CD14-positive monocyte (primary cell): ENCODE measurements around the gene SLC2A9. TPM values are rescaled to one million over a fixed set of nuclear protein-coding genes. Genes with fewer than 3 reads are reported as not detected.
A peak's percentile ranks its signal among the peaks of the same experiment; 100 is the strongest.

Source experiments
- DNase-seq, 3 donors: peaks; one replicate each; pipeline ENCODE4 v3.0.0-alpha.2; 2011 to 2022
- H2AFZ ChIP-seq: 2 replicates; pipeline ENCODE4 v1.6.0; 2012; ENCODE audit warnings: mild to moderate bottlenecking, low read depth, low read length, inconsistent platforms; ENCODE audit not compliant: insufficient read depth, poor library complexity, severe bottlenecking
- H3K27ac ChIP-seq, 2 donors: 1 replicate in 1 of 2; 2 replicates in 1 of 2; pipeline ENCODE4 v1.5.1; 2012 to 2013; ENCODE audit warnings: low read length in 2 of 2, control low read depth in 1 of 2, inconsistent platforms in 1 of 2, low read depth in 1 of 2, mild to moderate bottlenecking in 1 of 2
- H3K27me3 ChIP-seq, 2 donors: one replicate each; pipeline versions ENCODE4 v1.6.0 to v1.6.1; 2011 to 2013; ENCODE audit warnings: low read length in 2 of 2; ENCODE audit not compliant: control insufficient read depth in 2 of 2, insufficient read depth in 2 of 2
- H3K36me3 ChIP-seq, 2 donors: replicated peaks in 1 of 2; 1 replicate in 1 of 2; 2 replicates in 1 of 2; pipeline versions ENCODE4 v1.5.1 to v1.6.1; 2012 to 2013; ENCODE audit warnings: low read length in 2 of 2, control low read depth in 1 of 2, inconsistent platforms in 1 of 2, mild to moderate bottlenecking in 1 of 2; ENCODE audit not compliant: insufficient read depth in 2 of 2, control insufficient read depth in 1 of 2
- H3K4me1 ChIP-seq, 2 donors: 1 replicate in 1 of 2; 2 replicates in 1 of 2; pipeline versions ENCODE4 v1.5.1 to v1.6.1; 2012 to 2013; ENCODE audit warnings: low read length in 2 of 2, control low read depth in 1 of 2, inconsistent platforms in 1 of 2, mild to moderate bottlenecking in 1 of 2, moderate library complexity in 1 of 2; ENCODE audit not compliant: insufficient read depth in 2 of 2, control insufficient read depth in 1 of 2
- H3K4me2 ChIP-seq: replicated peaks from 2 replicates; pipeline ENCODE3; 2012; ENCODE audit warnings: low read length, moderate library complexity, mild to moderate bottlenecking; ENCODE audit not compliant: poor library complexity, severe bottlenecking; ENCODE audit errors: extremely low read depth
- H3K4me3 ChIP-seq, 3 experiments: fragments of 200-600 bp in 1 of 3; sonication (generic) in 1 of 3; replicated peaks in 1 of 3; 1 replicate in 2 of 3; 2 replicates in 1 of 3; pipeline ENCODE4 v1.5.1; 2011 to 2013; ENCODE audit warnings: low read length in 3 of 3, mild to moderate bottlenecking in 3 of 3, control low read depth in 2 of 3, low read depth in 2 of 3, inconsistent platforms in 1 of 3, moderate library complexity in 1 of 3
- H3K79me2 ChIP-seq: 2 replicates; pipeline ENCODE4 v1.6.0; 2012; ENCODE audit warnings: mild to moderate bottlenecking, control low read depth, inconsistent platforms, low read length, moderate library complexity; ENCODE audit not compliant: insufficient read depth
- H3K9ac ChIP-seq: 2 replicates; pipeline ENCODE4 v1.6.0; 2017; ENCODE audit warnings: low read length, mild to moderate bottlenecking; ENCODE audit not compliant: insufficient read depth, poor library complexity, severe bottlenecking
- H3K9me3 ChIP-seq, 2 donors: replicated peaks in 1 of 2; 1 replicate in 1 of 2; 2 replicates in 1 of 2; pipeline versions ENCODE4 v1.5.1 to v1.6.1; 2012 to 2013; ENCODE audit warnings: low read length in 2 of 2, control low read depth in 1 of 2; ENCODE audit not compliant: control insufficient read depth in 1 of 2, insufficient read depth in 1 of 2
- H4K20me1 ChIP-seq: 2 replicates; pipeline ENCODE4 v1.6.0; 2012; ENCODE audit warnings: mild to moderate bottlenecking, low read length, control low read depth, moderate library complexity; ENCODE audit not compliant: insufficient read depth
- H3K27ac Mint-ChIP-seq, 7 donors: one replicate each; pipeline ENCODE4 v1.8.0; 2020; ENCODE audit warnings: mild to moderate bottlenecking in 7 of 7, mixed read lengths in 7 of 7, moderate library complexity in 6 of 7, inconsistent platforms in 2 of 7
- H3K27me3 Mint-ChIP-seq, 3 donors: one replicate each; pipeline ENCODE4 v1.8.0; 2021 to 2022; ENCODE audit warnings: low read depth in 3 of 3, mild to moderate bottlenecking in 3 of 3, mixed read lengths in 3 of 3, moderate library complexity in 3 of 3, inconsistent platforms in 1 of 3
- H3K36me3 Mint-ChIP-seq, 2 donors: one replicate each; pipeline ENCODE4 v1.8.0; 2020; ENCODE audit warnings: mixed read lengths in 2 of 2, inconsistent platforms in 1 of 2, mild to moderate bottlenecking in 1 of 2
- H3K4me1 Mint-ChIP-seq: one replicate; pipeline ENCODE4 v1.8.0; 2020; ENCODE audit warnings: mild to moderate bottlenecking, mixed read lengths
- H3K4me3 Mint-ChIP-seq, 2 donors: one replicate each; pipeline ENCODE4 v1.8.0; 2020; ENCODE audit warnings: mild to moderate bottlenecking in 2 of 2, mixed read lengths in 2 of 2, moderate library complexity in 1 of 2
- H3K9me3 Mint-ChIP-seq, 7 donors: one replicate each; pipeline ENCODE4 v1.8.0; 2020 to 2022; ENCODE audit warnings: mixed read lengths in 7 of 7, mild to moderate bottlenecking in 6 of 7, moderate library complexity in 6 of 7, inconsistent platforms in 2 of 7
- WGBS: methylation state at CpG from one replicate; pipeline ENCODE4 v1.1.5; 2013; ENCODE audit warnings: missing lambda C conversion rate; ENCODE audit not compliant: insufficient coverage; 5-methylcytosine and 5-hydroxymethylcytosine counted together
- intact Hi-C, 2 donors: fragments of 100-400 bp; cut with micrococcal nuclease; formaldehyde crosslinking; loops; one replicate each; pipeline versions ENCODE4 v1.15.0 to v1.15.1; 2023
- polyA plus RNA-seq, 3 donors: library from polyadenylated mRNA; depleted of rRNA in 1 of 3; unstranded in 2 of 3; stranded (reverse) in 1 of 3; fragments of 300-500 nt in 2 of 3; fragments of >200 nt in 1 of 3; fragmentation: Illumina TruSeq in 2 of 3; gene quantifications; 1 replicate in 2 of 3; 2 replicates in 1 of 3; pipeline ENCODE4 v1.2.3, GENCODE V29; 2012 to 2021
- TF ChIP-seq, protein P1 (sequence below): fragments of 200-600 bp; IDR thresholded peaks from one replicate; pipeline ENCODE4 v1.8.0; 2022; ENCODE audit warnings: antibody characterized with exemption, mild to moderate bottlenecking

The SLC2A9 gene
- polyA plus RNA-seq, 3 donors, result 27.3 to 38.6 (median 34.7) TPM

DNA sequence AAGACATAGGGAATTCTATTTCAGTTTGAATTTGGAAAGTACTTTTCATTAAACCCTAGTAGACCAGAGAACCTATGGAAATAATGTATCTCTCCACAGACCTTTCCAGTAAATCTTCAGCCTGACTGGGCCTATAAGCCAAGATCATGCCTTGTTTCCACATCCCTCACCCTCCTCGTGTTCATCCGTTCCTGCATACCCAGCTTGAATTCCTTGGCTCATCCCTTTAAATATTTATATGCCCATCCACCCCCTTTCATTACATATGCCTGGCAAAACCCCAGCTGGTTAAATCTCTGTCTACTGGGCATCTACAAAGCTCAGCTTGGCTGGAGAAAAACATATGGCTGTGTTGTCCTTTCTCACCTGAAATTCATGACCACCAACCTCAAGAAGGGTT, 32.4 kb downstream of the SLC2A9 start:
- peaks cover 10 to 19% of the 10 kb centered on the region in 2 donors for H3K4me1 ChIP-seq
- no peaks in the 10 kb centered on the region for H4K20me1 ChIP-seq
- H3K4me2 ChIP-seq, result no peak overlapping the region
- intact Hi-C loops, result no loop called here
- WGBS, result 96% methylated on average over 2 of the region's 2 CpGs
- Mint-ChIP-seq H3K4me3 (no peak overlapping the region), H3K9me3 (peaks cover 0 to 2% (median 0%) of the 10 kb centered on the region in 7 donors), H3K4me1 (peaks cover 2% of the 10 kb centered on the region), H3K27me3 (no peaks in the 10 kb centered on the region), H3K27ac (no peak overlapping the region), H3K36me3 (peaks cover 54 to 62% of the 10 kb centered on the region in 2 donors)
- no peaks in the 10 kb centered on the region for H3K79me2 ChIP-seq
- no peaks in the 10 kb centered on the region for H3K27me3 ChIP-seq
- no peak overlapping the region for H3K4me3 ChIP-seq
- H3K9ac ChIP-seq, result no peak overlapping the region
- H3K36me3 ChIP-seq, result peaks cover 60 to 61% of the 10 kb centered on the region in 2 donors
- no peak overlapping the region for H3K27ac ChIP-seq
- no peaks in the 10 kb centered on the region for H3K9me3 ChIP-seq
- no peak for DNase-seq
- H2AFZ ChIP-seq, result no peak overlapping the region
- TF ChIP-seq, protein P1, sequence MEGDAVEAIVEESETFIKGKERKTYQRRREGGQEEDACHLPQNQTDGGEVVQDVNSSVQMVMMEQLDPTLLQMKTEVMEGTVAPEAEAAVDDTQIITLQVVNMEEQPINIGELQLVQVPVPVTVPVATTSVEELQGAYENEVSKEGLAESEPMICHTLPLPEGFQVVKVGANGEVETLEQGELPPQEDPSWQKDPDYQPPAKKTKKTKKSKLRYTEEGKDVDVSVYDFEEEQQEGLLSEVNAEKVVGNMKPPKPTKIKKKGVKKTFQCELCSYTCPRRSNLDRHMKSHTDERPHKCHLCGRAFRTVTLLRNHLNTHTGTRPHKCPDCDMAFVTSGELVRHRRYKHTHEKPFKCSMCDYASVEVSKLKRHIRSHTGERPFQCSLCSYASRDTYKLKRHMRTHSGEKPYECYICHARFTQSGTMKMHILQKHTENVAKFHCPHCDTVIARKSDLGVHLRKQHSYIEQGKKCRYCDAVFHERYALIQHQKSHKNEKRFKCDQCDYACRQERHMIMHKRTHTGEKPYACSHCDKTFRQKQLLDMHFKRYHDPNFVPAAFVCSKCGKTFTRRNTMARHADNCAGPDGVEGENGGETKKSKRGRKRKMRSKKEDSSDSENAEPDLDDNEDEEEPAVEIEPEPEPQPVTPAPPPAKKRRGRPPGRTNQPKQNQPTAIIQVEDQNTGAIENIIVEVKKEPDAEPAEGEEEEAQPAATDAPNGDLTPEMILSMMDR, result no peak

DNA sequence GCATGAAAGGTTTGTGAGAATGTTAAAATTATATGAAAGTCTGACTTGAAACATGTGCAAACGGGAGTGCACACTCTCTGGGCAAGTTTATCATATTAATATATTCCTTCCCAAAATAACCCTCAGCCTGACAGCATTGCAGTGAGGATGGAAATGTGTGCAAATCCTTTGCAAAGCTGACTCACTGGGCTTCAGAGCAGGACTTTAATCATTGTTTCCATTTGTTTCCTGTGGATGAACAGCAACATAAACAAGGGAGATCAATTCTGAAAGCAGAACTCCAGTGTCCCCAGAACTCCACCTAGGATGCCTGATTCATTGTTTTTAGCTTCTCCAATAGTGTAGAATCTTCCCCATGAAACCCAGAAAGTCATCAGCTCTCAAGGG, 32.9 kb downstream of the SLC2A9 start:
- TF ChIP-seq, protein P1, result no peak
- no peak overlapping the region for H3K27ac Mint-ChIP-seq
- Histone ChIP-seq H3K4me1 (peaks cover 10 to 19% of the 10 kb centered on the region in 2 donors), H3K36me3 (peaks cover 60 to 61% of the 10 kb centered on the region in 2 donors), H3K4me2 (no peak overlapping the region), H3K9me3 (no peaks in the 10 kb centered on the region), H3K27me3 (no peaks in the 10 kb centered on the region), H3K4me3 (no peak overlapping the region), H3K27ac (peak overlapping the region in 1 of 2 donors; percentile 12), H2AFZ (no peak overlapping the region), H3K79me2 (no peaks in the 10 kb centered on the region), H3K9ac (no peak overlapping the region), H4K20me1 (no peaks in the 10 kb centered on the region)
- intact Hi-C loops, result no loop called here
- no peak overlapping the region for H3K4me3 Mint-ChIP-seq
- peaks cover 0 to 2% (median 0%) of the 10 kb centered on the region in 7 donors for H3K9me3 Mint-ChIP-seq
- peaks cover 53 to 62% of the 10 kb centered on the region in 2 donors for H3K36me3 Mint-ChIP-seq
- H3K27me3 Mint-ChIP-seq, result no peaks in the 10 kb centered on the region
- no CpG with 5 or more reads among the region's 1 CpG for WGBS
- DNase-seq, result no peak
- peaks cover 2% of the 10 kb centered on the region for H3K4me1 Mint-ChIP-seq
